Mammary epithelial cell (primary cell): ENCODE measurements around the gene TTC9C.

Experiments used
- EZH2 ChIP-seq: IDR thresholded peaks from 2 replicates; pipeline ENCODE4 v1.6.1; 2012; ENCODE audit warnings: low read length, inconsistent platforms, borderline replicate concordance
- TF ChIP-seq, protein P1 (sequence below), 2 donors: IDR thresholded peaks in 1 of 2; conservative IDR thresholded peaks in 1 of 2; 2 replicates each; pipeline ENCODE4 v1.5.1; 2011 to 2012; ENCODE audit warnings: inconsistent platforms in 2 of 2, low read length in 2 of 2, mild to moderate bottlenecking in 2 of 2, control low read depth in 1 of 2, low read depth in 1 of 2; ENCODE audit not compliant: insufficient read depth in 1 of 2; ENCODE audit errors: extremely low read depth in 1 of 2

- TF ChIP-seq, protein P1, sequence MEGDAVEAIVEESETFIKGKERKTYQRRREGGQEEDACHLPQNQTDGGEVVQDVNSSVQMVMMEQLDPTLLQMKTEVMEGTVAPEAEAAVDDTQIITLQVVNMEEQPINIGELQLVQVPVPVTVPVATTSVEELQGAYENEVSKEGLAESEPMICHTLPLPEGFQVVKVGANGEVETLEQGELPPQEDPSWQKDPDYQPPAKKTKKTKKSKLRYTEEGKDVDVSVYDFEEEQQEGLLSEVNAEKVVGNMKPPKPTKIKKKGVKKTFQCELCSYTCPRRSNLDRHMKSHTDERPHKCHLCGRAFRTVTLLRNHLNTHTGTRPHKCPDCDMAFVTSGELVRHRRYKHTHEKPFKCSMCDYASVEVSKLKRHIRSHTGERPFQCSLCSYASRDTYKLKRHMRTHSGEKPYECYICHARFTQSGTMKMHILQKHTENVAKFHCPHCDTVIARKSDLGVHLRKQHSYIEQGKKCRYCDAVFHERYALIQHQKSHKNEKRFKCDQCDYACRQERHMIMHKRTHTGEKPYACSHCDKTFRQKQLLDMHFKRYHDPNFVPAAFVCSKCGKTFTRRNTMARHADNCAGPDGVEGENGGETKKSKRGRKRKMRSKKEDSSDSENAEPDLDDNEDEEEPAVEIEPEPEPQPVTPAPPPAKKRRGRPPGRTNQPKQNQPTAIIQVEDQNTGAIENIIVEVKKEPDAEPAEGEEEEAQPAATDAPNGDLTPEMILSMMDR (conservative IDR thresholded peaks at IDR 0.05 in 1 of 2, IDR thresholded peaks at IDR 0.05 in 1 of 2; ENCODE audit: extremely low read depth in 1 of 2, insufficient read depth in 1 of 2, low read depth in 1 of 2, low read length in 2 of 2), result no peak
- TF ChIP-seq EZH2, result no peak
Measured at GRCh38 chr11:62778441-62778840, 50.2 kb downstream of the TTC9C start.
